ENCODE results near the gene P2RY10. TPM values are rescaled to one million over a fixed set of nuclear protein-coding genes. Genes with fewer than 3 reads are reported as not detected.
"Not testable (repeated sequence)": the region's sequence is repeated elsewhere in the genome, so short reads cannot be mapped to it uniquely, and the experiment has no call there.

Gene P2RY10
- total RNA-seq, 4 donors from 2014 or later, result 0.64 to 1.1 TPM; not detected in 2

- DNase-seq (ENCODE audit: low spot score in 2 of 2), result no peak
- H3K4me3 ChIP-seq, result no peak overlapping the region
- no peak for TF ChIP-seq POLR2A (IDR thresholded peaks at IDR 0.05)
- no peak for TF ChIP-seq POLR2AphosphoS5 (IDR thresholded peaks at IDR 0.05)
- TF ChIP-seq EP300 (IDR thresholded peaks at IDR 0.05), result no peak
- TF ChIP-seq CTCF (IDR thresholded peaks at IDR 0.05), result no peak
- no peaks in the 10 kb centered on the region for H3K4me1 ChIP-seq
- H3K27ac ChIP-seq, result no peak overlapping the region
- H3K27me3 ChIP-seq, result no peaks in the 10 kb centered on the region
- WGBS, result 54% methylated on average over 4 of the region's 4 CpGs
- no peaks in the 10 kb centered on the region for H3K9me3 ChIP-seq
- no peaks in the 10 kb centered on the region for H3K36me3 ChIP-seq
These were observed 34.7 kb downstream of the P2RY10 start for GRCh38 chrX:78979789-78980464.

- Histone ChIP-seq H3K36me3 (no peaks in the 10 kb centered on the region), H3K4me1 (no peaks in the 10 kb centered on the region), H3K4me3 (no peak overlapping the region), H3K27me3 (no peaks in the 10 kb centered on the region), H3K27ac (no peak overlapping the region), H3K9me3 (no peaks in the 10 kb centered on the region)
- 44% methylated on average over 1 of the region's 1 CpG for WGBS
- DNase-seq (ENCODE audit: low spot score in 2 of 2), result no peak
- no peak for TF ChIP-seq CTCF (IDR thresholded peaks at IDR 0.05)
These were observed 44.2 kb downstream of the P2RY10 start for GRCh38 chrX:78989349-78989748.

GRCh38 chrX:78997870-78998558 is 52.8 kb downstream of the P2RY10 start:
- Histone ChIP-seq H3K4me1 (no peaks in the 10 kb centered on the region), H3K9me3 (no peaks in the 10 kb centered on the region), H3K36me3 (no peaks in the 10 kb centered on the region), H3K27ac (no peak overlapping the region), H3K4me3 (no peak overlapping the region), H3K27me3 (no peaks in the 10 kb centered on the region)
- no peak for TF ChIP-seq POLR2A (IDR thresholded peaks at IDR 0.05)
- no peak for TF ChIP-seq CTCF (IDR thresholded peaks at IDR 0.05)
- TF ChIP-seq POLR2AphosphoS5 (IDR thresholded peaks at IDR 0.05), result no peak
- no peak for TF ChIP-seq EP300 (IDR thresholded peaks at IDR 0.05)
- WGBS, result 75% methylated on average over 4 of the region's 5 CpGs
- DNase-seq (ENCODE audit: low spot score in 2 of 2), result no peak

GRCh38 chrX:79007540-79007939 is 62.3 kb downstream of the P2RY10 start:
- not testable (repeated sequence) for H3K27me3 ChIP-seq; H3K9me3 ChIP-seq; H3K4me3 ChIP-seq; H3K27ac ChIP-seq; H3K36me3 ChIP-seq; H3K4me1 ChIP-seq; DNase-seq (ENCODE audit: low spot score in 2 of 2)
- 97% methylated on average over 1 of the region's 1 CpG for WGBS

Other genes starting within 250 kb of the P2RY10 start
- under 1 TPM in 1 of 4 donors, not detected in 3; 0.32 TPM for gene LPAR4, start 197.7 kb upstream of the P2RY10 start, total RNA-seq
- under 1 TPM in 1 of 4 donors, not detected in 3; 0.21 TPM for gene GPR174, start 199.3 kb downstream of the P2RY10 start, total RNA-seq

Data from suprapubic skin (tissue), 4 donors.